K562 (cell line): ENCODE results near the gene AGAP4. TPM values are rescaled to one million over a fixed set of nuclear protein-coding genes. Genes with fewer than 3 reads are reported as not detected.
A peak's percentile ranks its signal among the peaks of the same experiment; 100 is the strongest.
"Not testable (repeated sequence)": the region's sequence is repeated elsewhere in the genome, so short reads cannot be mapped to it uniquely, and the experiment has no call there.

Experiments
- ATAC-seq: fragments of 200-7000 bp; cut with Tn5 transposase; 3 replicates; pipeline ENCODE4 v1.9.1; 2020; ENCODE audit warnings: moderate library complexity
- BruUV-seq: library from RNA; stranded (reverse); fragments of 400-500 nt; replicated peaks from 2 replicates; lab custom pipeline; 2021; lab: Mats Ljungman, UMichigan
- CTCF ChIA-PET: fragments of 300-600 bp; formaldehyde crosslinking; extraction: SDS; loops from one replicate; lab custom pipeline; 2021; ENCODE audit warnings: low intra/inter-chr PET ratio; lab: Yijun Ruan, JAX
- POLR2A ChIA-PET: fragments of 300-600, 350-650 bp; sonication (Branson Sonifier 250); formaldehyde crosslinking; extraction: SDS; loops from one replicate; lab custom pipeline; 2021; ENCODE audit warnings: antibody characterized with exemption, inconsistent platforms; lab: Yijun Ruan, JAX
- DNase-seq, 4 experiments: peaks; one replicate each; pipeline versions ENCODE4 v3.0.0 to v3.0.0-alpha.2; 2011 to 2018; ENCODE audit warnings: low spot score in 3 of 4, mixed read lengths in 3 of 4; ENCODE audit errors: extremely low read depth in 1 of 4
- FAIRE-seq: peaks from 2 replicates; lab custom pipeline; 2011; peaks lifted over from hg19 to GRCh38; lab: Jason Lieb, UNC
- H2AFZ ChIP-seq: 2 replicates; pipeline ENCODE4 v1.6.0; 2011; ENCODE audit warnings: low read depth, low read length, control low read depth, inconsistent platforms
- H3K27ac ChIP-seq: fragments of 200-600 bp; 3 replicates; pipeline ENCODE4 v1.8.0; 2011; ENCODE audit warnings: low read depth, mild to moderate bottlenecking, control low read depth, inconsistent platforms, low read length, moderate library complexity, mixed read lengths; ENCODE audit errors: extremely low read depth
- H3K27me3 ChIP-seq, 2 experiments: fragments of 300-600 bp in 1 of 2; 2 replicates in 1 of 2; 3 replicates in 1 of 2; pipeline versions ENCODE4 v1.6.0 to v1.8.0; 2011; ENCODE audit warnings: inconsistent platforms in 2 of 2, low read length in 2 of 2, mild to moderate bottlenecking in 1 of 2, mixed read lengths in 1 of 2, moderate library complexity in 1 of 2; ENCODE audit not compliant: control insufficient read depth in 2 of 2, insufficient read depth in 2 of 2
- H3K36me3 ChIP-seq: fragments of 300-600 bp; 3 replicates; pipeline ENCODE4 v1.8.0; 2011; ENCODE audit warnings: mild to moderate bottlenecking, low read length, inconsistent platforms; ENCODE audit not compliant: control insufficient read depth, insufficient read depth
- H3K4me1 ChIP-seq, 2 experiments: fragments of 200-600 bp in 1 of 2; replicated peaks in 1 of 2; 2 replicates in 1 of 2; 3 replicates in 1 of 2; pipeline versions ENCODE4 v1.5.1 to v1.8.0; 2011; ENCODE audit warnings: inconsistent platforms in 2 of 2, low read length in 2 of 2, mild to moderate bottlenecking in 1 of 2, mixed read lengths in 1 of 2, moderate library complexity in 1 of 2; ENCODE audit not compliant: control insufficient read depth in 2 of 2, insufficient read depth in 2 of 2
- H3K4me2 ChIP-seq: 2 replicates; pipeline ENCODE4 v1.6.1; 2011; ENCODE audit warnings: low read length, control low read depth, inconsistent platforms, mixed read lengths; ENCODE audit not compliant: insufficient read depth
- H3K4me3 ChIP-seq: fragments of 200-600 bp; sonication (generic), shearing (Covaris generic); 2 replicates; pipeline ENCODE4 v1.5.1; 2016; ENCODE audit warnings: control low read depth, inconsistent platforms
- H3K79me2 ChIP-seq: fragments of 200-600 bp; 3 replicates; pipeline ENCODE4 v1.8.0; 2011; ENCODE audit warnings: low read length, inconsistent platforms; ENCODE audit not compliant: control insufficient read depth, insufficient read depth
- H3K9ac ChIP-seq, 2 experiments: 2 replicates each; pipeline versions ENCODE4 v1.6.0 to v1.6.1; 2011; ENCODE audit warnings: low read depth in 2 of 2, low read length in 2 of 2, control low read depth in 1 of 2, inconsistent platforms in 1 of 2, mild to moderate bottlenecking in 1 of 2, mixed read lengths in 1 of 2; ENCODE audit not compliant: insufficient read depth in 1 of 2
- H3K9me1 ChIP-seq: one replicate; pipeline ENCODE4 v1.6.0; 2011; ENCODE audit warnings: inconsistent platforms, mild to moderate bottlenecking, low read length, moderate library complexity; ENCODE audit not compliant: control insufficient read depth, insufficient read depth
- H3K9me3 ChIP-seq: replicated peaks from 2 replicates; pipeline ENCODE4 v1.5.1; 2011; ENCODE audit warnings: low read depth, low read length, inconsistent platforms; ENCODE audit not compliant: control insufficient read depth, insufficient read depth
- H4K20me1 ChIP-seq: replicated peaks from 2 replicates; pipeline ENCODE4 v1.6.1; 2011; ENCODE audit warnings: low read length, inconsistent platforms, mixed read lengths; ENCODE audit not compliant: control insufficient read depth, insufficient read depth
- ARID1B ChIP-seq: fragments of 450-650 bp; IDR thresholded peaks from 2 replicates; pipeline ENCODE4 v1.6.1; 2016; ENCODE audit warnings: antibody characterized with exemption, mild to moderate bottlenecking, inconsistent platforms
- CBFA2T2 ChIP-seq: fragments of 450-650 bp; conservative IDR thresholded peaks from 2 replicates; pipeline ENCODE4 v1.6.1; 2017; ENCODE audit warnings: mild to moderate bottlenecking
- CBFA2T3 ChIP-seq: fragments of 450-650 bp; IDR thresholded peaks from 2 replicates; pipeline ENCODE4 v1.6.1; 2017
- CEBPB ChIP-seq: fragments of 450-650 bp; IDR thresholded peaks from 2 replicates; pipeline ENCODE4 v1.6.1; 2016; ENCODE audit warnings: missing genetic modification characterization, missing compliant biosample characterization
- FOXK2 ChIP-seq, 2 experiments: fragments of 450-650 bp; IDR thresholded peaks in 1 of 2; conservative IDR thresholded peaks in 1 of 2; 2 replicates each; pipeline ENCODE4 v1.6.1; 2016; ENCODE audit warnings: low read depth in 2 of 2, mild to moderate bottlenecking in 1 of 2
- RAD51 ChIP-seq: fragments of 450-650 bp; IDR thresholded peaks from 2 replicates; pipeline ENCODE4 v1.7.1; 2016; ENCODE audit warnings: low read depth, mild to moderate bottlenecking, borderline replicate concordance
- TAL1 ChIP-seq: fragments of 450-650 bp; IDR thresholded peaks from 2 replicates; pipeline ENCODE4 v1.6.1; 2016; ENCODE audit warnings: mild to moderate bottlenecking
- TCF3 ChIP-seq: sonication (generic); formaldehyde crosslinking; IDR thresholded peaks from 2 replicates; pipeline ENCODE4 v1.4.0; 2020; ENCODE audit warnings: mild to moderate bottlenecking, missing genetic modification reagents
- TEAD4 ChIP-seq, 2 experiments: sonication (generic) in 1 of 2; formaldehyde crosslinking in 1 of 2; IDR thresholded peaks; 2 replicates each; pipeline versions ENCODE4 v1.6.1 to v1.8.0; 2012 to 2022; ENCODE audit warnings: borderline replicate concordance in 1 of 2, inconsistent platforms in 1 of 2, low read length in 1 of 2, mild to moderate bottlenecking in 1 of 2, missing genetic modification reagents in 1 of 2
- TFE3 ChIP-seq: fragments of 450-650 bp; formaldehyde crosslinking; IDR thresholded peaks from 2 replicates; pipeline ENCODE4 v1.4.0; 2020; ENCODE audit warnings: mild to moderate bottlenecking, mixed read lengths
- TOE1 ChIP-seq, 2 experiments: fragments of 450-650 bp in 1 of 2; sonication (generic) in 1 of 2; formaldehyde crosslinking in 1 of 2; IDR thresholded peaks; 2 replicates each; pipeline versions ENCODE4 v1.7.1 to v1.8.0; 2016 to 2022; ENCODE audit warnings: borderline replicate concordance in 2 of 2, mild to moderate bottlenecking in 2 of 2, antibody characterized with exemption in 1 of 2, inconsistent platforms in 1 of 2, low read depth in 1 of 2, missing genetic modification reagents in 1 of 2, moderate library complexity in 1 of 2
- USF1 ChIP-seq: sonication (generic); formaldehyde crosslinking; IDR thresholded peaks from 2 replicates; pipeline ENCODE4 v1.9.0; 2022; ENCODE audit warnings: mild to moderate bottlenecking, missing genetic modification reagents
- WGBS: fragments of 100-300 bp; shearing (Covaris generic); methylation state at CpG from one replicate; pipeline ENCODE4 v1.1.6; 2016; ENCODE audit warnings: low coverage, mixed read lengths; ENCODE audit not compliant: insufficient coverage; ENCODE audit errors: missing lambda C conversion rate; 5-methylcytosine and 5-hydroxymethylcytosine counted together
- in situ Hi-C: fragments of 300-500 bp; cut with MboI; formaldehyde crosslinking; loops from 4 replicates; pipeline ENCODE4 v1.15.0; 2018; ENCODE audit warnings: inconsistent platforms, mixed read lengths
- intact Hi-C: fragments of 100-400 bp; cut with micrococcal nuclease; formaldehyde crosslinking; loops from 2 replicates; pipeline ENCODE4 v1.14.2; 2022
- polyA plus RNA-seq, 8 experiments: library from polyadenylated mRNA; depleted of rRNA in 4 of 8; stranded (reverse) in 5 of 8; unstranded in 3 of 8; fragments of >200 nt; fragmentation: Nextera tagmentation in 2 of 8; fragmentation: Illumina TruSeq in 1 of 8; extraction: Ambion mirVana in 2 of 8; extraction: Trizol in 1 of 8; gene quantifications; 2 replicates each; pipeline versions ENCODE4 v1.2.1 to v1.2.3, GENCODE V29; 2011 to 2014; ENCODE audit warnings: inconsistent platforms in 1 of 8, missing spikeins in 1 of 8
- total RNA-seq, 7 experiments: library from RNA; depleted of rRNA in 6 of 7; stranded (reverse); fragments of >200 nt in 6 of 7; fragmentation: Illumina TruSeq in 2 of 7; extraction: Trizol in 2 of 7; gene quantifications; 2 replicates each; pipeline versions ENCODE4 v1.2.1 to v1.2.3, GENCODE V29; 2011 to 2021; ENCODE audit warnings: low replicate concordance in 1 of 7
- TF ChIP-seq, protein P1 (sequence below): sonication (generic); formaldehyde crosslinking; IDR thresholded peaks from 2 replicates; pipeline ENCODE4 v1.5.0; 2020; ENCODE audit warnings: missing genetic modification reagents

Gene AGAP4
- total and polyA plus RNA-seq, 9 of the 15 experiments (the other 6 are each of a cell fraction or from before 2014, with no cell fraction given) = 1.5 to 41.6 (median 15.1) TPM

DNA sequence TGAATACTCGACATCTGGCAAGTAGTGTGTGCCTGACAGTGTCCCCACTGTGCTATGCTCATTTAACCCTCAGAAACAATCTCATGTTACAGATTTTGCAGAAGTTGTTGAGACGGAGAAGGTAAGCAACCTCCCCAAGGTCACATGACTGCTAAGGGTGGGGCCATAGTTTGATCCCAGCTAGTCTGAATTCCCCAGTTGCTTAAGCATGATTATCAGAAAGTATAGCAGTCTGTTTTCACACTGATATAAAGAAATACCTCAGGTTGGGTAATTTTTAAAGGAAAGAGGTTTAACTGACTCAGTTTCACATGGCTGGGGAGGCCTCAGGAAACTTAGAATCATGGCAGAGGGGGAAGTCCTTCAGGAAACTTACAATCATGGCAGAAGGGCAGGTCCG is 1.2 kb upstream of the AGAP4 start:
- peak in 1 of 4 experiments; percentile 41 for DNase-seq
- CTCF ChIA-PET; H4K20me1 ChIP-seq; H3K9me1 ChIP-seq; BruUV-seq; intact Hi-C loops; in situ Hi-C loops; H3K4me2 ChIP-seq; ATAC-seq; H3K9ac ChIP-seq; H3K4me1 ChIP-seq; H3K4me3 ChIP-seq; POLR2A ChIA-PET; H2AFZ ChIP-seq; H3K9me3 ChIP-seq; FAIRE-seq; H3K79me2 ChIP-seq; H3K27ac ChIP-seq; H3K36me3 ChIP-seq; H3K27me3 ChIP-seq; TF ChIP-seq TOE1 (CRISPR knock-in tag; IDR thresholded peaks at IDR 0.05; ENCODE audit: borderline replicate concordance, low read depth); TEAD4 (CRISPR knock-in tag; IDR thresholded peaks at IDR 0.05; ENCODE audit: borderline replicate concordance): not testable (repeated sequence)
- TF ChIP-seq TOE1 (IDR thresholded peaks at IDR 0.05; ENCODE audit: borderline replicate concordance) (peak; percentile 93), CEBPB (tag) (peak; percentile 64), USF1 (CRISPR knock-in tag) (peak; percentile 73), CBFA2T3 (0 out of 2 replicates have a peak, but pooled peaks have one; percentile 23), CBFA2T2 (peak; percentile 35), RAD51 (peak; percentile 87), TEAD4 (IDR thresholded peaks at IDR 0.05; ENCODE audit: low read length) (peak; percentile 9; the same call in 1 of the 2 replicates), TCF3 (CRISPR knock-in tag) (peak; percentile 47), FOXK2 (conservative IDR thresholded peaks at IDR 0.05 in 1 of 2, IDR thresholded peaks at IDR 0.05 in 1 of 2; ENCODE audit: low read depth in 2 of 2) (0 out of 4 replicates have a peak, but pooled peaks of 1 of the 2 experiments have one; percentile 15), TAL1 (peak; percentile 27; the same call in 1 of the 2 replicates), ARID1B (peak; percentile 42; the same call in 1 of the 2 replicates), TFE3 (CRISPR knock-in tag) (peak; percentile 94)
- TF ChIP-seq, protein P1, sequence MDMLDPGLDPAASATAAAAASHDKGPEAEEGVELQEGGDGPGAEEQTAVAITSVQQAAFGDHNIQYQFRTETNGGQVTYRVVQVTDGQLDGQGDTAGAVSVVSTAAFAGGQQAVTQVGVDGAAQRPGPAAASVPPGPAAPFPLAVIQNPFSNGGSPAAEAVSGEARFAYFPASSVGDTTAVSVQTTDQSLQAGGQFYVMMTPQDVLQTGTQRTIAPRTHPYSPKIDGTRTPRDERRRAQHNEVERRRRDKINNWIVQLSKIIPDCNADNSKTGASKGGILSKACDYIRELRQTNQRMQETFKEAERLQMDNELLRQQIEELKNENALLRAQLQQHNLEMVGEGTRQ = peak; percentile 72
- 30% methylated on average over 2 of the region's 3 CpGs for WGBS

GRCh38 chr10:45822918-45823317 is 24.4 kb downstream of the AGAP4 start:
- in situ Hi-C loops = loop anchor here (10.0 to 25.0 kb wide), 2 partner anchors 114 to 1012 kb away; no protein-coding TSS in a partner anchor
- WGBS = 24% methylated on average over 2 of the region's 2 CpGs
- ATAC-seq, H3K9me3 ChIP-seq, DNase-seq, CTCF ChIA-PET, H3K27me3 ChIP-seq, H3K79me2 ChIP-seq, H3K27ac ChIP-seq, FAIRE-seq, H3K4me3 ChIP-seq, H3K9me1 ChIP-seq, H3K36me3 ChIP-seq, intact Hi-C loops, H3K9ac ChIP-seq, H4K20me1 ChIP-seq, H3K4me2 ChIP-seq, POLR2A ChIA-PET, H2AFZ ChIP-seq, BruUV-seq, H3K4me1 ChIP-seq: not testable (repeated sequence)
